Ovary (tissue), 9 donors: ENCODE measurements around the gene RNPEPL1. TPM values are rescaled to one million over a fixed set of nuclear protein-coding genes. Genes with fewer than 3 reads are reported as not detected.
A peak's percentile ranks its signal among the peaks of the same experiment; 100 is the strongest.

Source experiments
- DNase-seq, 5 donors: peaks; one replicate each; pipeline ENCODE4 v3.0.0-alpha.2; 2019 to 2020
- H3K27ac ChIP-seq, 2 donors: fragments of 200-600 bp; one replicate each; pipeline versions ENCODE4 v1.5.1 to v1.8.0; 2019 to 2022
- H3K27me3 ChIP-seq: fragments of 200-600 bp; one replicate; pipeline ENCODE4 v1.8.0; 2022
- H3K36me3 ChIP-seq: fragments of 200-600 bp; sonication (generic); one replicate; pipeline ENCODE4 v1.5.1; 2019
- H3K4me1 ChIP-seq: one replicate; pipeline ENCODE4 v1.8.1; 2013; ENCODE audit warnings: mild to moderate bottlenecking, moderate library complexity; ENCODE audit not compliant: insufficient read depth
- H3K4me3 ChIP-seq: fragments of 200-600 bp; sonication (generic); one replicate; pipeline ENCODE4 v1.5.1; 2017
- H3K9me3 ChIP-seq, 2 donors: fragments of 200-600 bp in 1 of 2; sonication (generic) in 1 of 2; one replicate each; pipeline versions ENCODE4 v1.5.1 to v1.8.1; 2013 to 2019; ENCODE audit warnings: mild to moderate bottlenecking in 1 of 2, moderate library complexity in 1 of 2
- EP300 ChIP-seq: sonication (generic); formaldehyde crosslinking; IDR thresholded peaks from one replicate; pipeline ENCODE4 v1.6.1; 2017; ENCODE audit warnings: antibody characterized with exemption
- POLR2A ChIP-seq: fragments of 450-650 bp; IDR thresholded peaks from one replicate; pipeline ENCODE4 v1.6.1; 2017; ENCODE audit warnings: antibody characterized with exemption, mild to moderate bottlenecking, moderate library complexity
- WGBS, 3 donors: extraction: QIAGEN DNeasy Blood & Tissue Kit in 1 of 3; methylation state at CpG; one replicate each; pipeline versions ENCODE4 v1.1.5 to v1.1.7; 2013 to 2017; 5-methylcytosine and 5-hydroxymethylcytosine counted together
- intact Hi-C, 4 donors: fragments of 100-400 bp; cut with DNase I; formaldehyde crosslinking; loops; one replicate each; pipeline versions ENCODE4 v1.11.0 to v1.15.1; 2022 to 2023
- polyA plus RNA-seq, 2 donors: library from polyadenylated mRNA; stranded (reverse); fragments of 200-250 nt in 1 of 2; fragments of 350-450 nt in 1 of 2; fragmentation: Illumina TruSeq in 1 of 2; extraction: RNeasy Lipid Tissue Mini Kit (QIAGEN cat#74804) in 1 of 2; gene quantifications; one replicate each; pipeline ENCODE4 v1.2.3, GENCODE V29; 2013 to 2014
- total RNA-seq, 7 donors: library from RNA; depleted of rRNA in 2 of 7; stranded (reverse); fragments of >200 nt in 2 of 7; fragmentation: NEBNext Ultra II Directional in 3 of 7; extraction: Animal tissue kit (Norgen Biotek cat#: 25700) in 3 of 7; gene quantifications; one replicate each; pipeline versions ENCODE4 v1.1.0 to v1.2.4, GENCODE V29; 2016 to 2023
- TF ChIP-seq, protein P1 (sequence below), 3 donors: fragments of 450-650 bp in 2 of 3; fragments of 200-600 bp in 1 of 3; IDR thresholded peaks; one replicate each; pipeline versions ENCODE4 v1.5.1 to v1.8.0; 2016 to 2022; ENCODE audit warnings: antibody characterized with exemption in 3 of 3, mild to moderate bottlenecking in 1 of 3
- donor health status: DM: no; HTN: no; CAD: no; lungs with moderate emphysema.
- donor health status: DM: no; HTN: no; CAD: no.
- donor health status: Bipolar disorder and iron deficiency.
- donor health status: DM: yes; HTN: yes; CAD: no.
- donor health status: DM: no; HTN: no; CAD: no.
- donor health status: DM: yes; HTN: yes; CAD: no.

RNPEPL1 gene
- total and polyA plus RNA-seq, 9 donors, result 3.5 to 27.3 (median 23.2) TPM

DNA sequence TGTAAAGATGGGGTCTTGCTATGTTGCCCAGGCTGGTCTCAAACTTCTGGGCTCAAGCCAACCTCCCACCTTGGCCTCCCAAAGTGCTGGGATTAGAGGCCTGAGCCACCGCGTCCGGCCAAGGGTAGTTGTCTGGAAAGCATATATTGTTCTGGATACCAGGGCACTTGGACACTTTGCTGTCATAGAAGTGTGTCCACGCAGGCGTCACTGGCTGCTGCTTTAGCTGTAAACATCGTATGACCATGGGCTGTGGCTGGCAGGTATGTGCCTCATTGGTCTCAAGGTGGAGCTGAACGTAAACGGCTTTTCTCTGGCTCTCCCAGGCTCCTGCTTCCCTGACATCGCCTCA, 53.8 kb downstream of the RNPEPL1 start:
- peak in 3 of 5 donors; percentile 6 to 27 (median 9) for DNase-seq
- WGBS, 3 donors, result 71 to 89% (median 80%) methylated on average over 9 of the region's 9 CpGs
- Histone ChIP-seq H3K36me3 (no peaks in the 10 kb centered on the region), H3K4me1 (no peaks in the 10 kb centered on the region), H3K27me3 (no peaks in the 10 kb centered on the region), H3K9me3 (no peaks in the 10 kb centered on the region), H3K27ac (no peak overlapping the region), H3K4me3 (no peak overlapping the region)
- intact Hi-C loops, result no loop called here
- TF ChIP-seq POLR2A, result no peak
- TF ChIP-seq EP300, result no peak
- TF ChIP-seq, protein P1, sequence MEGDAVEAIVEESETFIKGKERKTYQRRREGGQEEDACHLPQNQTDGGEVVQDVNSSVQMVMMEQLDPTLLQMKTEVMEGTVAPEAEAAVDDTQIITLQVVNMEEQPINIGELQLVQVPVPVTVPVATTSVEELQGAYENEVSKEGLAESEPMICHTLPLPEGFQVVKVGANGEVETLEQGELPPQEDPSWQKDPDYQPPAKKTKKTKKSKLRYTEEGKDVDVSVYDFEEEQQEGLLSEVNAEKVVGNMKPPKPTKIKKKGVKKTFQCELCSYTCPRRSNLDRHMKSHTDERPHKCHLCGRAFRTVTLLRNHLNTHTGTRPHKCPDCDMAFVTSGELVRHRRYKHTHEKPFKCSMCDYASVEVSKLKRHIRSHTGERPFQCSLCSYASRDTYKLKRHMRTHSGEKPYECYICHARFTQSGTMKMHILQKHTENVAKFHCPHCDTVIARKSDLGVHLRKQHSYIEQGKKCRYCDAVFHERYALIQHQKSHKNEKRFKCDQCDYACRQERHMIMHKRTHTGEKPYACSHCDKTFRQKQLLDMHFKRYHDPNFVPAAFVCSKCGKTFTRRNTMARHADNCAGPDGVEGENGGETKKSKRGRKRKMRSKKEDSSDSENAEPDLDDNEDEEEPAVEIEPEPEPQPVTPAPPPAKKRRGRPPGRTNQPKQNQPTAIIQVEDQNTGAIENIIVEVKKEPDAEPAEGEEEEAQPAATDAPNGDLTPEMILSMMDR (IDR thresholded peaks at IDR 0.05), result no peak

DNA sequence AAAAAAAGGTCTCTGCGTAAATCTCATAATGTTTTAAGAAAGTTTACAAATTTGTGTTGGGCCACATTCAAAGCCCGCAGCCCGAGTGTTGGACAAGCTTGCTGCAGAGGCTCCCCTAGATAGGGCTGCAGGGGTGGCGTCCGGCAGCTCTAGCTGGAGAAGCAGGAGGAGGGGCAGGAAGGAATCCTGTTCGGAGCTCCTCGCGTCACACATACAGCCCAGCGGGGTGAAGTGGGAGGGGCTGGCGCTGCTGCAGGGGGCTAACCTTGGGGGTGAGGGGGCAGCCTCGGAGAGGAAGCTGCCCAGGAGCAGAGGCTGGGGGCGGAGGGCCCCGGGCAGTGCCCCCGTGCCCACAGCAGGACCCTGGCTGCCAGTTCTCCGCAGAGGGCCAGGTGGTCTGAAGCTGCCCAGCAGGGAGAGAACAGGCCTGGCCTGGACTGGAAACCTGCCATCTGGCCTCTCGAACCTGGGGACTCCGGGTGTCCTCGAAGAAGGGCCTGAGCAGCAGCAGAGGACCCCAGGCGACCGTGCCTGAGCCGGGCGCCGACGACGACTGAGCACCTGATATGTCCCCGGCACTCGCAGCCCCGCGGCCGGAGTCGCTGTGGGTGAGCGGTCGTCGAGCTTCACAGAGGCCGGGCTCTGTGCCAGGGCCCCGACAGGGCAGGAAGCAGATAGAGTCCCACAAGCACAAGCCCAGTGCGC, 54.4 kb downstream of the RNPEPL1 start:
- DNase-seq, result peak in 3 of 5 donors; percentile 15 to 57 (median 30)
- 56 to 70% (median 57%) methylated on average over 36 to 37 of the region's 37 CpGs for WGBS, 3 donors
- intact Hi-C loops, result no loop called here
- no peaks in the 10 kb centered on the region for H3K36me3 ChIP-seq
- H3K27ac ChIP-seq, result no peak overlapping the region
- TF ChIP-seq, protein P1 (IDR thresholded peaks at IDR 0.05), result no peak
- no peak for TF ChIP-seq POLR2A
- no peak for TF ChIP-seq EP300
- no peaks in the 10 kb centered on the region for H3K4me1 ChIP-seq
- H3K27me3 ChIP-seq, result no peaks in the 10 kb centered on the region
- no peak overlapping the region for H3K4me3 ChIP-seq
- H3K9me3 ChIP-seq, result no peaks in the 10 kb centered on the region

- TF ChIP-seq POLR2A, result no peak
- TF ChIP-seq, protein P1 (IDR thresholded peaks at IDR 0.05), result no peak
- TF ChIP-seq EP300, result no peak
- WGBS, 3 donors, result 84 to 87% (median 85%) methylated on average over 9 to 10 of the region's 10 CpGs
- DNase-seq, result peak in 2 of 5 donors; percentile 11 to 24
Observed at GRCh38 chr2:240623531-240624010, 55.3 kb downstream of the RNPEPL1 start.

DNA sequence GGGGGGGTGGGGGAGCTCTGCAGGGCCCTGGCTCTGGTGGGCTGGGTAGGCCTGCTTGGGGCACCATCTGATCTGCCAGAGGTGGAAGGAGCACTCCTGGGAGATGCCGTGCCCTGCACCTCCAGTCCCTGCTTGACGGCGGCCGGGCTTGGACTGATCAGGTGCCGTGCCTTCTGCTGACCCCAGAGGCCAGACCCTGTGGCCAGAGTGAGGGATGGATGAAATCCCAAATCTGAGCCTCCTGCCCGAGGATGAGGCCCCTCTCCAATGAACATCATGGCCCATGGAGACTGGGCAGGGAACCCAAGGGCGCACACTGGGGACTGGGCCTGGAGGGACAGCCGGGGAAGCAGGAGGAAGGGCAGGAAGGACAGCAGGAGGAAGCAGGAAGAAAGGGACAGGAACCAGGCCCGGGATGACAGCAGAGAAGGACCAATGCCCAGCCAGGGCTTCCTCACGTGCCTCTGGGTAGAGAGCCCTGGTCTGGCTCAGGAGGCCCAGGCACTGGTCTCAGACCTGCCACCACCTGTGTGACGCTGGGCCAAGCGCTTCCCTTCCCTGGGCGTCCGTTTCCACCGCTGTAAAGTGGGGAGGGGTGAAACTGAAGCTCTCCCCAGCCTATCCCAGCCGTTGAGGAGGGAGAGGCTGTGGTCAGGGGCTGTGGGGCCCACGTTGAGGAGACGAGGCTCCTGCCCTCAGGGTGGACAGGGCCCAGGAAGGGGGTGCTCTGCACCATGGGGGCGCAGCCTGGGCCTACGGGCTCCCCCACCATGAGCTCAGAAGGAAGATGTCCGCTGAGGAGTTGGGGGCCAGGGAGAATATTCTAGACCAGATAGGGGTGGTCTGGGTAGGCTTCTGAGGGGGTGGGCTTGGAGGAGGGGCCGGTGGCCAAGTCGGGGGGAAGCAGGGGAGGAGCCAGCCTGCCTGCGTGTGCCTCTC, 56.0 kb downstream of the RNPEPL1 start:
- no peak for TF ChIP-seq EP300
- TF ChIP-seq, protein P1 (IDR thresholded peaks at IDR 0.05), result no peak
- TF ChIP-seq POLR2A, result no peak
- intact Hi-C loops, result no loop called here
- H3K27ac ChIP-seq, result no peak overlapping the region
- H3K9me3 ChIP-seq, result no peaks in the 10 kb centered on the region
- no peaks in the 10 kb centered on the region for H3K27me3 ChIP-seq
- peak in 3 of 5 donors; percentile 13 to 31 (median 14) for DNase-seq
- H3K4me3 ChIP-seq, result no peak overlapping the region
- WGBS, 3 donors, result 67 to 75% (median 74%) methylated on average over 23 to 24 of the region's 24 CpGs
- no peaks in the 10 kb centered on the region for H3K4me1 ChIP-seq
- no peaks in the 10 kb centered on the region for H3K36me3 ChIP-seq

More at GRCh38 chr2:240623531-240624010, 55.3 kb downstream of the RNPEPL1 start:
- no peak overlapping the region for H3K27ac ChIP-seq
- no peaks in the 10 kb centered on the region for H3K36me3 ChIP-seq
- no peaks in the 10 kb centered on the region for H3K4me1 ChIP-seq
- intact Hi-C loops, result no loop called here
- H3K27me3 ChIP-seq, result no peaks in the 10 kb centered on the region
- no peak overlapping the region for H3K4me3 ChIP-seq
- H3K9me3 ChIP-seq, result no peaks in the 10 kb centered on the region
